IPS-15b (cell line): Measurements from ENCODE around the gene ZCCHC24.

ENCODE experiments used
- H3K27me3 ChIP-seq: one replicate; pipeline ENCODE4 v1.6.1; 2013; ENCODE audit warnings: low read length; ENCODE audit not compliant: control insufficient read depth, insufficient read depth
- H3K36me3 ChIP-seq: one replicate; pipeline ENCODE4 v1.6.1; 2013; ENCODE audit warnings: low read length; ENCODE audit not compliant: control insufficient read depth, insufficient read depth
- H3K4me1 ChIP-seq: one replicate; pipeline ENCODE4 v1.6.1; 2013; ENCODE audit warnings: mild to moderate bottlenecking, low read length; ENCODE audit not compliant: control insufficient read depth, insufficient read depth
- H3K4me3 ChIP-seq: one replicate; pipeline ENCODE4 v1.5.1; 2013; ENCODE audit warnings: low read depth, low read length
- H3K9ac ChIP-seq: one replicate; pipeline ENCODE4 v1.6.1; 2013; ENCODE audit warnings: low read depth, mild to moderate bottlenecking, low read length
- H3K9me3 ChIP-seq: one replicate; pipeline ENCODE4 v1.6.1; 2013; ENCODE audit warnings: mild to moderate bottlenecking, low read length; ENCODE audit not compliant: control insufficient read depth, insufficient read depth

The ZCCHC24 gene

GRCh38 chr10:79352035-79352877, 93.2 kb downstream of the ZCCHC24 start:
- no peak overlapping the region for H3K9ac ChIP-seq
- H3K36me3 ChIP-seq, result peaks cover 42% of the 10 kb centered on the region
- H3K27me3 ChIP-seq, result no peaks in the 10 kb centered on the region
- no peaks in the 10 kb centered on the region for H3K9me3 ChIP-seq
- H3K4me3 ChIP-seq, result no peak overlapping the region
- H3K4me1 ChIP-seq, result no peaks in the 10 kb centered on the region

DNA sequence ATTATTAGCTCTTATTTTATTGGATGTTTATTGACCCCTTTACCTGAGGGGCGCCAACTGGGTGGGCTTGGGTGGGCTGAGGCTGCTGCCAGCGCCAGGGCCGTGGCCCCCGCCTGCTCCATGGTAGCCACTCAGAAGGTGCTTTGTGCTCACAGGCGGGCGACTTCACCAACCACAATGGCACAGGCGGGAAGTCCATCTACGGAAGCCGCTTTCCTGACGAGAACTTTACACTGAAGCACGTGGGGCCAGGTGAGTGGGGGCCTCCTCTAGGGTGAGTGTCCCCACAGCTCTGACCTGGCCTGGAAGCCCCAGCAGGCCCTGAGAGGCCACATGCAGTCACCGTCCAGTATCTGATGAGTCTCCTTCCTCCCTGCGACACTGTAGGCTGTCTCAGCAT, 94.1 kb downstream of the ZCCHC24 start:
- H3K36me3 ChIP-seq, result peaks cover 42% of the 10 kb centered on the region
- no peaks in the 10 kb centered on the region for H3K27me3 ChIP-seq
- no peaks in the 10 kb centered on the region for H3K9me3 ChIP-seq
- H3K9ac ChIP-seq, result no peak overlapping the region
- H3K4me1 ChIP-seq, result peaks cover 4% of the 10 kb centered on the region
- H3K4me3 ChIP-seq, result no peak overlapping the region

DNA sequence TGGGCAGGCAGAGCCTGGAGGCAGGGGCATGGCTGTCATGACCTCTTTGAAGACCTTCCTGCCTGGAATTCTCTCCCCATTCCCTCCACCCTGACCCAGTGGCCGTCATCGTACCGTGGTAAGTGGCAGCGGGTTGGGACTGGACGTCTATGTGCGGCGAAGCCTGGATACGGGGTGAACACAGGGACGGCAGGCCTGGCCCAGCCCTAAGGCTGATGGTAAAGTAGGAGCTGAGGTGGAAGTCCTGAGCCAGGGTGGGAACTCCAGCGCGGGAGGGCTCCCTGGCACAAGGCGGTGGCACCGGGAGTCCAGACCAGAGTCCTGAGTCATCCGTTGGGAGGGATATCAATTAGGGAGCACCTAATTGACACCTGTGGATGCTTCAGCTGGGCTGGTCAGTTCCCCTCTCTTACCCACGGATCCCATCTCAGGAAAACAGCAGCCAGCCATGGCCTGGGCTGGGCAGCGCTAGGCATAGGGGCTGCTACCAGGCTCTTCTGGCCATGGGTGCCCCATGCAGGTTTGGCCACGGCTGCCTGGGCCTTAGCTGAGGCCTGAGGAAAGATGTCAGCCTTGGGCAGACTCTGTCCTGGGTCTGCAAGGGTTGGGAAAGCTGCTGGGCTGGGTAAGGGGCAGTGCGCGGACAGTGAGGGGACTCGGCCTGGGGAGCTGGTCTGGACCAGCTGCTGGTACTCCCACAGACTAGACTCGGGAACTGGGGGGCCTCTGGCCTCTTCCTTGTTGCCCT, 94.8 kb downstream of the ZCCHC24 start:
- H3K4me3 ChIP-seq, result no peak overlapping the region
- peaks cover 4% of the 10 kb centered on the region for H3K4me1 ChIP-seq
- no peaks in the 10 kb centered on the region for H3K9me3 ChIP-seq
- no peak overlapping the region for H3K9ac ChIP-seq
- H3K27me3 ChIP-seq, result no peaks in the 10 kb centered on the region
- peaks cover 42% of the 10 kb centered on the region for H3K36me3 ChIP-seq

- no peaks in the 10 kb centered on the region for H3K27me3 ChIP-seq
- H3K9me3 ChIP-seq, result no peaks in the 10 kb centered on the region
- no peak overlapping the region for H3K9ac ChIP-seq
- H3K4me3 ChIP-seq, result no peak overlapping the region
- H3K36me3 ChIP-seq, result peaks cover 42% of the 10 kb centered on the region
- peaks cover 4% of the 10 kb centered on the region for H3K4me1 ChIP-seq
Observed at GRCh38 chr10:79349766-79350406, 95.5 kb downstream of the ZCCHC24 start.

DNA sequence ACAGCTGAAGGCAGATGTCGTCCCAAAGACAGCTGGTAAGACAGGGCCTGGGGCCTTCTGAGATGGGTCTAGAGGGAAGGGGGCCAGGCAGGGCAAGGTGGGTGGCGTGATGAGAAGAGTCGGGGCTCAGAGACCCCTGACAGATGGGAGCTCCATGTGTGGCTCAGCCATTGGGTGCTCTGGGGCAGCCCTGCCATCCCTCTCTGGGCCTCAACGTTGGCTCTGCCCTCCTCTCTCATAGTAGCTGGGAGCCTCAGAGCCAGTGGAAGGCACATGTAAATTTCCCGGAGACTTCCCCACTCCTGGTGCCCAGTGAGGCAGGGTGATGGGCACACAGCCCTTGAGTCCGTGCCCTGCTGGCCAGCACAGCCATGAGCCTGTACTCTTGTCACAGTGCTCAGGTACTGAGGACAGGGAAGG, 96.3 kb downstream of the ZCCHC24 start:
- no peaks in the 10 kb centered on the region for H3K27me3 ChIP-seq
- H3K9ac ChIP-seq, result no peak overlapping the region
- no peak overlapping the region for H3K4me3 ChIP-seq
- H3K4me1 ChIP-seq, result peaks cover 4% of the 10 kb centered on the region
- peaks cover 42% of the 10 kb centered on the region for H3K36me3 ChIP-seq
- no peaks in the 10 kb centered on the region for H3K9me3 ChIP-seq

DNA sequence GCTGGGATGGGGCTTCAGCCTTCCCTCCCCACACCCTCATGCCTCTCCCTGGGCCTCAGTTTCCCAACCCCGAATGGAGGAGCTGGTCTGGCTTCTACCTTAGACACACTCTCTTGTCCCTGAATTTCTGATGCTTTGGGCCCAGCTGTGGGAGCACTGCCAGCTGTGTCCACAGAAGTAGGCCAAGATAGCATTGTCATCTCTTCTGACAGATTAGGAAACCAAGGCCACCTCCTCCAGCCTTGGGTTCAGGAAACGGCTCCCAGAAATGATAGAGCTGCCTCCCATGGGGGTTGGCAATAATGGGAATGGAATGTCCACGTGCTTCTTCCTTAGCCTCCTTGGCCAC, 96.8 kb downstream of the ZCCHC24 start:
- H3K4me3 ChIP-seq, result peak overlapping the region; percentile 74
- no peak overlapping the region for H3K9ac ChIP-seq
- H3K9me3 ChIP-seq, result no peaks in the 10 kb centered on the region
- peaks cover 38% of the 10 kb centered on the region for H3K36me3 ChIP-seq
- H3K27me3 ChIP-seq, result no peaks in the 10 kb centered on the region
- peaks cover 4% of the 10 kb centered on the region for H3K4me1 ChIP-seq

GRCh38 chr10:79347894-79348639, 97.4 kb downstream of the ZCCHC24 start:
- Histone ChIP-seq H3K4me1 (peaks cover 4% of the 10 kb centered on the region), H3K36me3 (peaks cover 37% of the 10 kb centered on the region), H3K27me3 (no peaks in the 10 kb centered on the region), H3K9me3 (no peaks in the 10 kb centered on the region), H3K9ac (peak overlapping the region; percentile 65), H3K4me3 (peak overlapping the region; percentile 74)

- Histone ChIP-seq H3K9ac (peak within 1 kb of the TSS; percentile 65), H3K4me3 (peak within 1 kb of the TSS; percentile 74), H3K27me3 (no peaks in the 10 kb centered on the region), H3K36me3 (peaks cover 32% of the 10 kb centered on the region), H3K4me1 (peaks cover 4% of the 10 kb centered on the region), H3K9me3 (no peaks in the 10 kb centered on the region)
Observed at GRCh38 chr10:79347226-79347893, 98.1 kb downstream of the ZCCHC24 start, which contains the start of gene PPIF. TSS of gene PPIF (plus strand) at chr10:79347469. CDS start at chr10:79347549, 80 bp downstream.

GRCh38 chr10:79346388-79347225, 98.8 kb downstream of the ZCCHC24 start:
- Histone ChIP-seq H3K36me3 (peaks cover 24% of the 10 kb centered on the region), H3K4me1 (peaks cover 4% of the 10 kb centered on the region), H3K27me3 (no peaks in the 10 kb centered on the region), H3K9ac (peak overlapping the region; percentile 37), H3K4me3 (no peak overlapping the region), H3K9me3 (no peaks in the 10 kb centered on the region)

- no peaks in the 10 kb centered on the region for H3K27me3 ChIP-seq
- no peaks in the 10 kb centered on the region for H3K9me3 ChIP-seq
- H3K9ac ChIP-seq, result no peak overlapping the region
- H3K4me1 ChIP-seq, result peaks cover 4% of the 10 kb centered on the region
- H3K36me3 ChIP-seq, result peaks cover 20% of the 10 kb centered on the region
- no peak overlapping the region for H3K4me3 ChIP-seq
Observed at GRCh38 chr10:79346012-79346340, 99.4 kb downstream of the ZCCHC24 start.
